ENCODE data around the gene RPN2.

DNA sequence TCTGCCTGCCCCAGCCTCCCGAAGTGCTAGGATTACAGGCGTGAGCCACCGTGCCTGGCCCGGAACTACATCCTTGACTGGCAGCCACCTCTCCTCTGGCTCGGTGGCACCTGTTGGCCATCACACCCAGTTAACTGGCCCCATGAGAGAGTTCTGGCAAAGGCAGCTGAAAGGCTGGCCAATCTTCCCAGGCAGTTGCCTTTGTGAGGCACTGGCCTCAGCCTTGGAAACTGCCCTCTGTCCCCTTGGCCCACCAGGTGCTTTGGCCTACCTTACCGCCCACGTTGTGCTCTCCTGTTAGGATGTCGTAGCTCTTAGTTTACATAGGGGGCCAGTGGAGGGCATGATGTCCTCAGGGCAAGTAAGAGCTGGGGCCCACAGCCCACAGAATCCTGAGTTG, 100.7 kb downstream of the RPN2 start:
- TF ChIP-seq POLR2AphosphoS5 (IDR thresholded peaks at IDR 0.05) (no peak), POLR2A (IDR thresholded peaks at IDR 0.05) (no peak)
- TF ChIP-seq, protein P1, sequence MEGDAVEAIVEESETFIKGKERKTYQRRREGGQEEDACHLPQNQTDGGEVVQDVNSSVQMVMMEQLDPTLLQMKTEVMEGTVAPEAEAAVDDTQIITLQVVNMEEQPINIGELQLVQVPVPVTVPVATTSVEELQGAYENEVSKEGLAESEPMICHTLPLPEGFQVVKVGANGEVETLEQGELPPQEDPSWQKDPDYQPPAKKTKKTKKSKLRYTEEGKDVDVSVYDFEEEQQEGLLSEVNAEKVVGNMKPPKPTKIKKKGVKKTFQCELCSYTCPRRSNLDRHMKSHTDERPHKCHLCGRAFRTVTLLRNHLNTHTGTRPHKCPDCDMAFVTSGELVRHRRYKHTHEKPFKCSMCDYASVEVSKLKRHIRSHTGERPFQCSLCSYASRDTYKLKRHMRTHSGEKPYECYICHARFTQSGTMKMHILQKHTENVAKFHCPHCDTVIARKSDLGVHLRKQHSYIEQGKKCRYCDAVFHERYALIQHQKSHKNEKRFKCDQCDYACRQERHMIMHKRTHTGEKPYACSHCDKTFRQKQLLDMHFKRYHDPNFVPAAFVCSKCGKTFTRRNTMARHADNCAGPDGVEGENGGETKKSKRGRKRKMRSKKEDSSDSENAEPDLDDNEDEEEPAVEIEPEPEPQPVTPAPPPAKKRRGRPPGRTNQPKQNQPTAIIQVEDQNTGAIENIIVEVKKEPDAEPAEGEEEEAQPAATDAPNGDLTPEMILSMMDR (IDR thresholded peaks at IDR 0.05), result no peak

Measured in upper lobe of left lung (tissue), 4 donors.